ENCODE measurements around the gene GRIP2.
A peak's percentile ranks its signal among the peaks of the same experiment; 100 is the strongest.
"Not testable (repeated sequence)": the region's sequence is repeated elsewhere in the genome, so short reads cannot be mapped to it uniquely, and the experiment has no call there.

The GRIP2 gene

GRCh38 chr3:14520149-14520548 lies 20.0 kb downstream of the GRIP2 start:
- DNase-seq (ENCODE audit: low spot score), result no peak

- no peak for DNase-seq (ENCODE audit: low spot score)
Measured at GRCh38 chr3:14519406-14519805, 20.7 kb downstream of the GRIP2 start.

DNA sequence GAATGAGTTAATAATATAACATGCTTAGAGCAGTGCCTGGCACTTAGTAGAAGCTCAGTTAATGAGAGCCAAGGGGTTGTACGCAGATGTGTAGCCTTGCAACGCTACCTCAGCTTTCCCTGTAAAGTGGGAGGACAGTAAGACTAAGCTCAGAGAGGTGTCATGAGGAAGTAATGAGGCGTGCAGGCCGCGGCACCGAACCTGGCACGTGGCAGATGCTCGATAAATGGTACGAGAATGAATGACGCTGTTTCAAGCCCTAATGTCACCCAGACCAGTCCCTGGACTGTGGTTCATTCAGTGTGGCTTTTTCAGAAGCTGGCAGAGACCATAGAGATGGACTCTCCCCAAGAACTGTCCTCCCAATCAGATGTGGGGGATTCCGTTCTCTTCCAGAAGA lies 21.2 kb downstream of the GRIP2 start:
- DNase-seq (ENCODE audit: low spot score), result no peak

- no peak for DNase-seq (ENCODE audit: low spot score)
Measured at GRCh38 chr3:14518432-14518802, 21.7 kb downstream of the GRIP2 start.

- DNase-seq (ENCODE audit: low spot score), result no peak
Measured at GRCh38 chr3:14517601-14518431, 22.3 kb downstream of the GRIP2 start.

DNA sequence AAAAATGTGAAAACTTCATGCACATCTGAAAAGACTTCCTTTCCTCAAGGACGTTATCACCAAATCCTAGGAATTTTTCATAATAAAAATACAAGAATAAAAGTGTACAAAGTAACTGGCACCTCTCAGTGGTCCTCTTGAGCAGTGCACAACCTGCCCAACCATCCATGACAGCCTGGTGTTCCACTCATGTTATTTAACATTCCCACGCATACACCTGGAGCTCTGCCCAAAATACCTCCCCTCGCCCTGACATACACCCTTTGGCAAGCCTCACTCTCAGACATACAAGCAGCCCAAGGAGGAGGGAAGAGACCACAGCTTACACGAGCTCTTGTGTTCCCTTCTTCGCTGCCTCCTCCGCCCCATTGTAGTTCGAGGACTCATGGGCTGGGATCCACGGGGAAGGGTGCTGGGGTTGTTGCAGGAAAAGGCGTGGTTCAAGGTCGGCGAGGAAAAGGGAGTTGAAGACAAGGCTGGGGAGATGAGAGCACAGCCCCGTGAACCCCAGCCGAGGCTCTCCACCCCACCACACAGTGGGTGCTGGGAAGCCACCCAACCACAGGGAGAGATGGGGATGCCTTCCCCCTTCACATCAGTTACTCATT lies 23.3 kb downstream of the GRIP2 start:
- no peak for DNase-seq (ENCODE audit: low spot score)

- not testable (repeated sequence) for DNase-seq (ENCODE audit: low spot score)
Measured at GRCh38 chr3:14515526-14515925, 24.6 kb downstream of the GRIP2 start.

DNA sequence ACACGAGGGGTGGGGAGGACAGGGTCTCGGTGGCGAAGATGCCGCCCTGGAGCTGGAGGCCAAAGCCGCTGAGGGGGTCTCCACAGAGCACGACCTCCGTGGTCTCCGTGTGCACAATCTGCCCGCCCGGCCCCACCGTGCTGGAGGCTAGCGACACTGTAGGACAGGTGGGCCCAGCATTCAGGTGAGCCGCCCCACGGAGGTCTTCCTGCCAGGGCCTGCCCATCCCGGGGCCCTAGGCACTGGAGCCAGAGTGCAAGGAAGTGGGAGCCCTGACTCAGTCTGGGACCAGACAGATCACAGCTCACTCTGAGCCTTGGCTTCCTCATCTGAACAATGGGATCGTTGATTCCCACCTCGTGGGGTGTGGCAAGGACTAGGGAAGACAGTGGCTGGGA lies 25.8 kb downstream of the GRIP2 start:
- no peak for DNase-seq (ENCODE audit: low spot score)

- no peak for DNase-seq (ENCODE audit: low spot score)
Measured at GRCh38 chr3:14513566-14514322, 26.4 kb downstream of the GRIP2 start.

DNA sequence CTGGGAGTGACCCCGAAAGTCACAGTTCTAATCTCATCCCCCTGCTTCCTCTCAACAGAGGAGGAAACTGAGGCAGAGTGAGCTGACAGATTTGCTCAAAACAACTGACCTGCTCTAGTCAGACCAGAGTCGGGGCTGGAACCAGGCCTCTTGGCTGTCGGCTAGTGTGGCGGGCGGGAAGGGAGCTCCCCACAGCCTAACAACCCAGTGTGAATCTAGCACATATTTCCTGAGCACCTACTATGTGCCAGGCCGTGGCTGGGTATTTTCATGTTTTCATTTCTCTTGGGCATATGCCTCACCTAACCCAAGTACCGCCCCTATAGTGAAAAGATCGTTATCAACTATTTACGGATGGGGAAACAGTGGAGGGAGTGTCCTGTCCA lies 27.2 kb downstream of the GRIP2 start:
- no peak for DNase-seq (ENCODE audit: low spot score)

GRCh38 chr3:14512281-14512941 lies 27.7 kb downstream of the GRIP2 start:
- DNase-seq (ENCODE audit: low spot score), result no peak

- no peak for DNase-seq (ENCODE audit: low spot score)
Measured at GRCh38 chr3:14511623-14512280, 28.4 kb downstream of the GRIP2 start.

DNA sequence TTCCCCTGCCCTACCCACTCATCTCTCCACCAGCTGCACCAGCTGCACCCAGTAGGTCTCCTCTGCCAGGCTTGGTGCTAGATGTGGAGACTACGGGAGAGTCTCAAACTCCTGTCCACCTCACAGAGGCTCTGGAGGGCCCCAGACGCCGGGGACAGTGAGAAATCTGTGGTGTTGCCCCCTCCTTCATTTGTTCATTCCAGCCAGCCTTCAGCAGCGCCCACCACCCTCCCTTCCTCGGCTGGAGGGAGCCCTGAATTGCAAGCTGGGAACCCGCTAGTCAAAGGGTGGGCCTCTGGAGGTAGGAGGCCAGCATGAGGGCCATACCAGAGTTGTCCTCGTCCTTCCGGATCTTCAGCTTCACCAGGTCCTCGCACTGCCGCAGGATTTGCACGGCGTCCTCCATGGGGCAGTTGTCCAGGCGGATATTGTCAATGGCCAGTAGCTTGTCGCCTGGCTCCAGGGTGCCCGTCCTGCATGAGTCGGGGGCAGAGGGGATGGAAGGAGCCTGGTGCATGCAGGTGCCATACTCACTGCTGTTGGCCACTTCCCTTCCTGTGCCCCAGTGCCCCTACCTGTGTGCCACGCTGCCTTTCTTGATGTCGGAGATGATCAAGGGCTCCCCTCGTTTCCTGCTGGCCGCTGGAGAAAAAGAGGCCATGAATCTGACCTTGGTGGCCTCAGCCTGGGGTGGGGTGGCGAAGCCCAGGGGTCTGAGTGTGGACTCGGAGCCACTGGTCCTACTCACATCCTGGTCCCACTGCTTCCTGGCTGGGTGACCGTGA lies 29.1 kb downstream of the GRIP2 start:
- DNase-seq (ENCODE audit: low spot score), result no peak

DNA sequence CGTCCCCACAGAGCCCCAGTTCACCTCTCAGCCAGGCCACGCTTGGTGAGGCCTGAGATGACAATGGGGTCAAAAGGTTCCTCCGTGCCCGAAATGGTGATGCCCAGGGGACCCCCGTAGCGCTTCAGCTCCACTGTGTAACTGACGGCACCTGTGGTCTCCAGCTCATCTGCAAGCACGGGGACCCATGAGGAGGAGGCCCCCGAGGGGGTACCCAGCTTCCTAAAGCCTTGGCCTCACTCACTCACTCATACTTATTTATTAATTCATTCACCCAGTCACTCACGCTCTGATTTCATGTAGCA lies 30.4 kb downstream of the GRIP2 start:
- DNase-seq (ENCODE audit: low spot score), result no peak

- DNase-seq (ENCODE audit: low spot score), result peak; percentile 43
Measured at GRCh38 chr3:14508966-14509795, 31.0 kb downstream of the GRIP2 start.

DNA sequence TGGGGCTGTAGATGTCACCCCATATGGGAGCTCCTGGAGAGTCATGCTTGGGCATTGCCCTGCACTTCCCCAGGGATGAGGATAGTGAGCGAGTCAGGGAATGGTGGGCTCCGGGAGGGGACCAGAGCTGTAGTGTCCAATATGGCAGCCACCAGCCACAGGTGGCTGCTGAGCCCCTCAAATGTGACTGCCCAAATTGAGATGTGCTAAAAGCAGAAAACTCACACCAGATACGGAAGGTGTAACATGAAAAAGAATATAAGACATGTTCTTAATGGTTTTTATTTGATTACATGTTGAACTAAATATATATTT lies 31.7 kb downstream of the GRIP2 start:
- no peak for DNase-seq (ENCODE audit: low spot score)

- DNase-seq (ENCODE audit: low spot score), result no peak
Measured at GRCh38 chr3:14507757-14508504, 32.2 kb downstream of the GRIP2 start.

DNA sequence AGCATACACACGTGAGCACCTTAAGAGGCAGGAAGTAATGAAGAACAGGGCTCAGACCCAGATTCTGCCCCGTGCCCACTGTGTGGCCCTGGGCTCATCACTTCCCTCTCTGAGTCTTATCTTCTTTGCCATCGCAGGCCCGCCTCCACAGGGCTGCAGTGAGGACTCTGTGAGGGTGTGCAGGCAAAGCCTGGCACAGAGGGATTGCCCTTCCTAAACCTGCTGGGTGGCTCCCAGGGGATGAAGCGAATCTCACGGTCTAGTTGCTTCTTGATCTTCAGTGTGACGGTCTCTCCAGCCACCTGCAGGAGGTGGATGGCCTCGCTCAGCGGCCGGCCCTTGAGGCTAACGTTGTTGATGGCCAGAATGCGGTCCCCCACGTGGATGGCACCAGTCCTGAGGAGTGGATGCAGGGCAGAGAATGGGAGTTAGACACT lies 32.8 kb downstream of the GRIP2 start:
- no peak for DNase-seq (ENCODE audit: low spot score)

GRCh38 chr3:14506626-14507304 lies 33.4 kb downstream of the GRIP2 start:
- no peak for DNase-seq (ENCODE audit: low spot score)
